Left ventricle myocardium inferior (tissue), 1 donor: Measurements from ENCODE around the gene HAPSTR1. TPM values are rescaled to one million over a fixed set of nuclear protein-coding genes. Genes with fewer than 3 reads are reported as not detected.

Experiments
- DNase-seq: peaks from one replicate; pipeline ENCODE4 v3.0.0-alpha.2; 2020
- H3K27ac ChIP-seq: fragments of 200-600 bp; replicated peaks from 2 replicates; pipeline ENCODE4 v1.8.0; 2021
- H3K27me3 ChIP-seq: fragments of 200-600 bp; 2 replicates; pipeline ENCODE4 v1.8.0; 2021; ENCODE audit warnings: low read depth
- H3K36me3 ChIP-seq: fragments of 200-600 bp; 2 replicates; pipeline ENCODE4 v1.8.0; 2021
- H3K4me1 ChIP-seq: fragments of 200-600 bp; 2 replicates; pipeline ENCODE4 v1.8.0; 2021
- H3K4me3 ChIP-seq: fragments of 200-600 bp; 2 replicates; pipeline ENCODE4 v1.8.0; 2021; ENCODE audit warnings: mild to moderate bottlenecking, moderate library complexity
- H3K9me3 ChIP-seq: fragments of 200-600 bp; replicated peaks from 2 replicates; pipeline ENCODE4 v1.8.0; 2021
- CTCF ChIP-seq: fragments of 200-600 bp; IDR thresholded peaks from 2 replicates; pipeline ENCODE4 v1.8.0; 2021; ENCODE audit warnings: antibody characterized with exemption, mild to moderate bottlenecking, borderline replicate concordance
- intact Hi-C: fragments of 100-400 bp; cut with micrococcal nuclease; formaldehyde crosslinking; loops from one replicate; pipeline ENCODE4 v1.11.0; 2022
- total RNA-seq: library from RNA; stranded (reverse); fragmentation: NEBNext Ultra II Directional; extraction: Animal tissue kit (Norgen Biotek cat#: 25700); gene quantifications from one replicate; pipeline ENCODE4 v1.2.1, GENCODE V29; 2021
- donor health status: DM: no; HTN: yes; CAD: no; lungs with severe emphysema.

Gene HAPSTR1
- total RNA-seq, 1 donor from 2014 or later, result 52.3 TPM

GRCh38 chr16:9061358-9061813 is 30.1 kb upstream of the HAPSTR1 start:
- Histone ChIP-seq H3K36me3 (no peaks in the 10 kb centered on the region), H3K4me1 (peaks cover 17% of the 10 kb centered on the region), H3K4me3 (no peak overlapping the region), H3K9me3 (no peaks in the 10 kb centered on the region), H3K27me3 (no peaks in the 10 kb centered on the region), H3K27ac (peak overlapping the region; percentile 76)
- DNase-seq, result peak; percentile 52
- no peak for TF ChIP-seq CTCF
- intact Hi-C loops, result no loop called here

GRCh38 chr16:9062301-9062700 is 29.1 kb upstream of the HAPSTR1 start:
- intact Hi-C loops, result no loop called here
- DNase-seq, result no peak
- peak overlapping the region; percentile 76 for H3K27ac ChIP-seq

GRCh38 chr16:9065077-9065476 is 26.4 kb upstream of the HAPSTR1 start:
- intact Hi-C loops, result no loop called here
- H3K4me1 ChIP-seq, result peaks cover 17% of the 10 kb centered on the region
- no peak for TF ChIP-seq CTCF
- H3K27ac ChIP-seq, result no peak overlapping the region
- no peak for DNase-seq
- H3K27me3 ChIP-seq, result no peaks in the 10 kb centered on the region
- H3K9me3 ChIP-seq, result peaks cover 4% of the 10 kb centered on the region
- no peaks in the 10 kb centered on the region for H3K36me3 ChIP-seq
- no peak overlapping the region for H3K4me3 ChIP-seq

More at GRCh38 chr16:9062301-9062700, 29.1 kb upstream of the HAPSTR1 start:
- Histone ChIP-seq H3K27me3 (no peaks in the 10 kb centered on the region), H3K4me3 (no peak overlapping the region), H3K36me3 (no peaks in the 10 kb centered on the region), H3K9me3 (no peaks in the 10 kb centered on the region), H3K4me1 (peaks cover 17% of the 10 kb centered on the region)
- no peak for TF ChIP-seq CTCF

DNA sequence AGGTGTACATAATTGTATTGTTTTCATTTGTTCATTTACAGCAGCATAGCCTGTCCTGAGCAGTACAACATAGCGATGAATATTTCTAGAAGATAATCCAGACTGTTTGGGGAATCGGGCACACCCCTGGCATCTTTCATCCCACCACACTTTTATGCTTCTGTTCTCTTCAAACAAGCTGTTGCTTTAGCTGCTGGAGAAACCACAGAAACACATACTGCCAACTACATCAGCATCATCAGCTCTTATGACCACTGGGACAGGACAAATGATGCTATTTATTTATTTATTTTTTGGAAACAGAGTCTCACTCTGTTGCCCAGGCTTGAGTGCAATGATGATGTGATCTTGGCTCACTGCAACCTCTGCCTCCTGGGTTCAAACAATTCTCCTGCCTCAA is 22.6 kb upstream of the HAPSTR1 start:
- H3K4me1 ChIP-seq, result no peaks in the 10 kb centered on the region
- no peaks in the 10 kb centered on the region for H3K36me3 ChIP-seq
- H3K27me3 ChIP-seq, result no peaks in the 10 kb centered on the region
- H3K4me3 ChIP-seq, result no peak overlapping the region
- peaks cover 4% of the 10 kb centered on the region for H3K9me3 ChIP-seq
- intact Hi-C loops, result no loop called here
- no peak for DNase-seq
- no peak for TF ChIP-seq CTCF
- H3K27ac ChIP-seq, result no peak overlapping the region

DNA sequence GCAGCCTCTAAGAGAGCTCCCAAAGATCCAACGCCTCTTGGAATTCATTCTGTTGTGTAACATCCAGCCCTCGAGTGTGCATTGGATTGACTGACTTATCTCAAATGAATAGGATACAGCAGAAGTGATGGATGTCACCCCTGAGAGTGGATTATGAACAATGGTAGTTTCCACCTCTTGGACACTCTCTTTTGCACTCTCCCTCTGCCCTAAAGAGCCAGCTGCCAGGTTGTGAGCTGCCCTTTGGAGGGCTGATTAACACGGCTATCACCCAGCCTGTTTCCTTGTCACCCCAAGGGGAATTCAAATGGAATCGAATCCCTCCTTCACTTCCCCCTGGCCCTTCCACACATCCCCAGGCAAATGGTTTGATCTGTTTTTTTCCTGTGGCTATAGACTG is 21.2 kb upstream of the HAPSTR1 start:
- no peak for TF ChIP-seq CTCF
- intact Hi-C loops, result no loop called here
- H3K4me3 ChIP-seq, result no peak overlapping the region
- H3K36me3 ChIP-seq, result no peaks in the 10 kb centered on the region
- H3K4me1 ChIP-seq, result no peaks in the 10 kb centered on the region
- no peak for DNase-seq
- H3K27ac ChIP-seq, result no peak overlapping the region
- peaks cover 4% of the 10 kb centered on the region for H3K9me3 ChIP-seq
- H3K27me3 ChIP-seq, result peaks cover 4% of the 10 kb centered on the region
